ENCODE measurements around the gene RELN.

Gene RELN

GRCh38 chr7:103657474-103657894 is 332.0 kb downstream of the RELN start:
- TF ChIP-seq POLR2A (IDR thresholded peaks at IDR 0.05; ENCODE audit: extremely low read depth, insufficient read length) (no peak), MAX (IDR thresholded peaks at IDR 0.05; ENCODE audit: low read depth, low read length) (no peak), MYC (IDR thresholded peaks at IDR 0.05; ENCODE audit: low read depth, low read length) (no peak), CTCF (IDR thresholded peaks at IDR 0.05; ENCODE audit: low read depth, low read length) (no peak)
- no peak overlapping the region for H3K4me3 ChIP-seq (ENCODE audit: low read depth, low read length)
- no peak for DNase-seq (ENCODE audit: low read depth)

GRCh38 chr7:103656221-103656620 is 333.2 kb downstream of the RELN start:
- DNase-seq (ENCODE audit: low read depth): no peak
- H3K4me3 ChIP-seq (ENCODE audit: low read depth, low read length): no peak overlapping the region

GRCh38 chr7:103651593-103652377 is 337.7 kb downstream of the RELN start:
- H3K4me3 ChIP-seq (ENCODE audit: low read depth, low read length): no peak overlapping the region
- no peak for DNase-seq (ENCODE audit: low read depth)
- no peak for TF ChIP-seq CTCF (IDR thresholded peaks at IDR 0.05; ENCODE audit: low read depth, low read length)
- TF ChIP-seq POLR2A (IDR thresholded peaks at IDR 0.05; ENCODE audit: extremely low read depth, insufficient read length): no peak
- TF ChIP-seq MAX (IDR thresholded peaks at IDR 0.05; ENCODE audit: low read depth, low read length): no peak
- no peak for TF ChIP-seq MYC (IDR thresholded peaks at IDR 0.05; ENCODE audit: low read depth, low read length)

More at GRCh38 chr7:103656221-103656620, 333.2 kb downstream of the RELN start:
- TF ChIP-seq CTCF (IDR thresholded peaks at IDR 0.05; ENCODE audit: low read depth, low read length) (no peak), POLR2A (IDR thresholded peaks at IDR 0.05; ENCODE audit: extremely low read depth, insufficient read length) (no peak), MAX (IDR thresholded peaks at IDR 0.05; ENCODE audit: low read depth, low read length) (no peak), MYC (IDR thresholded peaks at IDR 0.05; ENCODE audit: low read depth, low read length) (no peak)

GRCh38 chr7:103649052-103649451 is 340.4 kb downstream of the RELN start:
- H3K4me3 ChIP-seq (ENCODE audit: low read depth, low read length): no peak overlapping the region
- TF ChIP-seq CTCF (IDR thresholded peaks at IDR 0.05; ENCODE audit: low read depth, low read length): no peak
- no peak for TF ChIP-seq MYC (IDR thresholded peaks at IDR 0.05; ENCODE audit: low read depth, low read length)
- no peak for TF ChIP-seq MAX (IDR thresholded peaks at IDR 0.05; ENCODE audit: low read depth, low read length)
- TF ChIP-seq POLR2A (IDR thresholded peaks at IDR 0.05; ENCODE audit: extremely low read depth, insufficient read length): no peak
- DNase-seq (ENCODE audit: low read depth): no peak

- no peak for TF ChIP-seq MYC (IDR thresholded peaks at IDR 0.05; ENCODE audit: low read depth, low read length)
- no peak for DNase-seq (ENCODE audit: low read depth)
- no peak overlapping the region for H3K4me3 ChIP-seq (ENCODE audit: low read depth, low read length)
Observed at GRCh38 chr7:103648135-103648534, 341.3 kb downstream of the RELN start.

GRCh38 chr7:103644319-103644718 is 345.1 kb downstream of the RELN start:
- DNase-seq (ENCODE audit: low read depth): no peak
- no peak overlapping the region for H3K4me3 ChIP-seq (ENCODE audit: low read depth, low read length)
- TF ChIP-seq POLR2A (IDR thresholded peaks at IDR 0.05; ENCODE audit: extremely low read depth, insufficient read length) (no peak), MAX (IDR thresholded peaks at IDR 0.05; ENCODE audit: low read depth, low read length) (no peak), CTCF (IDR thresholded peaks at IDR 0.05; ENCODE audit: low read depth, low read length) (no peak), MYC (IDR thresholded peaks at IDR 0.05; ENCODE audit: low read depth, low read length) (no peak)
